ENCODE measurements around the gene RTN3.
"Not testable (repeated sequence)": the region's sequence is repeated elsewhere in the genome, so short reads cannot be mapped to it uniquely, and the experiment has no call there.

Gene RTN3, protein sequence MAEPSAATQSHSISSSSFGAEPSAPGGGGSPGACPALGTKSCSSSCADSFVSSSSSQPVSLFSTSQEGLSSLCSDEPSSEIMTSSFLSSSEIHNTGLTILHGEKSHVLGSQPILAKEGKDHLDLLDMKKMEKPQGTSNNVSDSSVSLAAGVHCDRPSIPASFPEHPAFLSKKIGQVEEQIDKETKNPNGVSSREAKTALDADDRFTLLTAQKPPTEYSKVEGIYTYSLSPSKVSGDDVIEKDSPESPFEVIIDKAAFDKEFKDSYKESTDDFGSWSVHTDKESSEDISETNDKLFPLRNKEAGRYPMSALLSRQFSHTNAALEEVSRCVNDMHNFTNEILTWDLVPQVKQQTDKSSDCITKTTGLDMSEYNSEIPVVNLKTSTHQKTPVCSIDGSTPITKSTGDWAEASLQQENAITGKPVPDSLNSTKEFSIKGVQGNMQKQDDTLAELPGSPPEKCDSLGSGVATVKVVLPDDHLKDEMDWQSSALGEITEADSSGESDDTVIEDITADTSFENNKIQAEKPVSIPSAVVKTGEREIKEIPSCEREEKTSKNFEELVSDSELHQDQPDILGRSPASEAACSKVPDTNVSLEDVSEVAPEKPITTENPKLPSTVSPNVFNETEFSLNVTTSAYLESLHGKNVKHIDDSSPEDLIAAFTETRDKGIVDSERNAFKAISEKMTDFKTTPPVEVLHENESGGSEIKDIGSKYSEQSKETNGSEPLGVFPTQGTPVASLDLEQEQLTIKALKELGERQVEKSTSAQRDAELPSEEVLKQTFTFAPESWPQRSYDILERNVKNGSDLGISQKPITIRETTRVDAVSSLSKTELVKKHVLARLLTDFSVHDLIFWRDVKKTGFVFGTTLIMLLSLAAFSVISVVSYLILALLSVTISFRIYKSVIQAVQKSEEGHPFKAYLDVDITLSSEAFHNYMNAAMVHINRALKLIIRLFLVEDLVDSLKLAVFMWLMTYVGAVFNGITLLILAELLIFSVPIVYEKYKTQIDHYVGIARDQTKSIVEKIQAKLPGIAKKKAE

DNA sequence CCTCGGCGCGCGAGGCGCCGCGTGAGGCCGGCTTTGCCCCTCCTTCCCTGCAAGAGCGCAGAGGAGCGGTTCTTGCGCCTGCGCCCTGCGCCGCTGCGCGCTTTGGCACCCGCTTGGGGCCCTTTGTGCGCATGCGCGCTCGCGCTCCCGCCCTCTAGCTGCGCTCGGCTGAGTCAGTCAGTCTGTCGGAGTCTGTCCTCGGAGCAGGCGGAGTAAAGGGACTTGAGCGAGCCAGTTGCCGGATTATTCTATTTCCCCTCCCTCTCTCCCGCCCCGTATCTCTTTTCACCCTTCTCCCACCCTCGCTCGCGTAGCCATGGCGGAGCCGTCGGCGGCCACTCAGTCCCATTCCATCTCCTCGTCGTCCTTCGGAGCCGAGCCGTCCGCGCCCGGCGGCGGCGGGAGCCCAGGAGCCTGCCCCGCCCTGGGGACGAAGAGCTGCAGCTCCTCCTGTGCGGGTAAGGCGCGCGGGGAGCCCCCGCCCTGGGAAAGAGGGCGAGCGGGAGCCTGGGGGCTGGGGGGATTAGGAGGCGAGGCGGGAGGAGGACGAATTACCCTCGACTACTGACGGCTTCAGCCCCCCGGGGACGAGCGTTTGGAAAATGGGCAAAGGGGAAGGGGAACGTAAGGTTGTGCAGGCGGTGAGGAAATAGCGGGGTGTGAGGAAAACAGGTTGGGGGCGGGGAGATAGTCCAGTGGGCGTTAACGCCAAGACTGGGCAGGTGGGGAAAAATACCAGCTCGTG is at the start of gene RTN3:
Gene RTN3, plus strand, starts transcription at position 180 of the 745 bp plus-strand sequence. Its CDS starts 137 bp downstream, at position 317.
- Histone ChIP-seq H3K4me2 (ENCODE audit: low read length) (peak within 1 kb of the TSS; percentile 98), H3K36me3 (ENCODE audit: insufficient read depth, low read length) (no peaks in the 10 kb centered on the region), H3K79me2 (ENCODE audit: insufficient read depth, low read length) (peaks cover 43% of the 10 kb centered on the region), H3K4me3 (ENCODE audit: low read depth, low read length, poor library complexity, severe bottlenecking) (peak within 1 kb of the TSS; percentile 72), H4K20me1 (ENCODE audit: insufficient read depth, low read length) (no peaks in the 10 kb centered on the region), H2AFZ (ENCODE audit: low read length) (peak within 1 kb of the TSS; percentile 87), H3K27me3 (ENCODE audit: insufficient read depth, low read length) (no peaks in the 10 kb centered on the region), H3K9ac (ENCODE audit: low read length) (peak within 1 kb of the TSS; percentile 76), H3F3A (ENCODE audit: insufficient read depth, low read length) (no peaks in the 10 kb centered on the region), H3K9me2 (ENCODE audit: low read depth, low read length) (no peaks in the 10 kb centered on the region), H3K9me3 (ENCODE audit: low read length) (no peaks in the 10 kb centered on the region), H3K4me1 (ENCODE audit: insufficient read depth, low read length, severe bottlenecking) (peaks cover 21% of the 10 kb centered on the region), H3K27ac (ENCODE audit: low read depth, low read length, poor library complexity, severe bottlenecking) (peak within 1 kb of the TSS; percentile 75)
- TF ChIP-seq, protein P1, sequence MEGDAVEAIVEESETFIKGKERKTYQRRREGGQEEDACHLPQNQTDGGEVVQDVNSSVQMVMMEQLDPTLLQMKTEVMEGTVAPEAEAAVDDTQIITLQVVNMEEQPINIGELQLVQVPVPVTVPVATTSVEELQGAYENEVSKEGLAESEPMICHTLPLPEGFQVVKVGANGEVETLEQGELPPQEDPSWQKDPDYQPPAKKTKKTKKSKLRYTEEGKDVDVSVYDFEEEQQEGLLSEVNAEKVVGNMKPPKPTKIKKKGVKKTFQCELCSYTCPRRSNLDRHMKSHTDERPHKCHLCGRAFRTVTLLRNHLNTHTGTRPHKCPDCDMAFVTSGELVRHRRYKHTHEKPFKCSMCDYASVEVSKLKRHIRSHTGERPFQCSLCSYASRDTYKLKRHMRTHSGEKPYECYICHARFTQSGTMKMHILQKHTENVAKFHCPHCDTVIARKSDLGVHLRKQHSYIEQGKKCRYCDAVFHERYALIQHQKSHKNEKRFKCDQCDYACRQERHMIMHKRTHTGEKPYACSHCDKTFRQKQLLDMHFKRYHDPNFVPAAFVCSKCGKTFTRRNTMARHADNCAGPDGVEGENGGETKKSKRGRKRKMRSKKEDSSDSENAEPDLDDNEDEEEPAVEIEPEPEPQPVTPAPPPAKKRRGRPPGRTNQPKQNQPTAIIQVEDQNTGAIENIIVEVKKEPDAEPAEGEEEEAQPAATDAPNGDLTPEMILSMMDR (IDR thresholded peaks at IDR 0.05; ENCODE audit: low read length) = no peak
- TF ChIP-seq EZH2 (IDR thresholded peaks at IDR 0.05; ENCODE audit: borderline replicate concordance, low read length) = no peak

DNA sequence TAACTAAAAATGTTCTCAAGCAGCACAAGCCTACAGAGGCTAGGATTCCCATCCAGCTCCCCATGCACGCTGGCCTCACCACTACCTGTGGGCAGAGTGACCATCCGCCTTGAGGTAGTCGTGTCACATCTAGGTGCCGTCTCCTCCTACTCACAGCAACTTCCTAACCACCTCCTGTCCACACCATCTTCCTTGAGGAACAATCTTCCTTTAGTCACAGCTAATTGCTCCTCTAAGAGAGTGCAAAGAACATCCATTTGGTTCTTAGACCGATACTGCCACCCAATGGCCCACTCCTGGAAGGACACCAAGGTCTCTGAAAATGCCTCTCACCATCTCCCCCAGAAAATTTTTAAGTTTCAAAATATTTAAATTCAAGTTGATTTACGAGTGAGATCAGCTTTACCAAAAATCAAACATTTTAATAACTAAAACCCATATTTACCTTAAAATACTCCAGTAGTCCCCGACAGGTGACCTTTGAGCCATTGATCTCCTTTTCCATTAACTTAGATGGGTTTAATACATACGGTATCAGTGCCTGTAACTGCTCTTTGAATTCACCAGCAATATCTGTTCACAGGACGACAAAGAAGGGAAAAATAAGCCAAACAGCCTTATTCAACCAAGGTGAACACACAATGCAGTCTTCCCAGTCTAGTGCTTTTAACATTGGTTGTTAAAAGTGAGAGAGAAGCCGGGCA is 45.4 kb upstream of the RTN3 start:
- Histone ChIP-seq H3K4me1 (ENCODE audit: insufficient read depth, low read length, severe bottlenecking) (no peaks in the 10 kb centered on the region), H3K79me2 (ENCODE audit: insufficient read depth, low read length) (no peaks in the 10 kb centered on the region), H3K9me3 (ENCODE audit: low read length) (no peaks in the 10 kb centered on the region), H3K9ac (ENCODE audit: low read length) (no peak overlapping the region), H3K27me3 (ENCODE audit: insufficient read depth, low read length) (no peaks in the 10 kb centered on the region), H3K4me2 (ENCODE audit: low read length) (no peak overlapping the region), H2AFZ (ENCODE audit: low read length) (no peak overlapping the region), H3F3A (ENCODE audit: insufficient read depth, low read length) (no peaks in the 10 kb centered on the region; the same call in 1 of the 2 replicates), H3K36me3 (ENCODE audit: insufficient read depth, low read length) (peaks cover 29% of the 10 kb centered on the region), H3K4me3 (ENCODE audit: low read depth, low read length, poor library complexity, severe bottlenecking) (no peak overlapping the region), H4K20me1 (ENCODE audit: insufficient read depth, low read length) (no peaks in the 10 kb centered on the region), H3K27ac (ENCODE audit: low read depth, low read length, poor library complexity, severe bottlenecking) (no peak overlapping the region), H3K9me2 (ENCODE audit: low read depth, low read length) (no peaks in the 10 kb centered on the region)
- TF ChIP-seq EZH2 (IDR thresholded peaks at IDR 0.05; ENCODE audit: borderline replicate concordance, low read length) = no peak
- TF ChIP-seq, protein P1 (IDR thresholded peaks at IDR 0.05; ENCODE audit: low read length) = peak; percentile 89

DNA sequence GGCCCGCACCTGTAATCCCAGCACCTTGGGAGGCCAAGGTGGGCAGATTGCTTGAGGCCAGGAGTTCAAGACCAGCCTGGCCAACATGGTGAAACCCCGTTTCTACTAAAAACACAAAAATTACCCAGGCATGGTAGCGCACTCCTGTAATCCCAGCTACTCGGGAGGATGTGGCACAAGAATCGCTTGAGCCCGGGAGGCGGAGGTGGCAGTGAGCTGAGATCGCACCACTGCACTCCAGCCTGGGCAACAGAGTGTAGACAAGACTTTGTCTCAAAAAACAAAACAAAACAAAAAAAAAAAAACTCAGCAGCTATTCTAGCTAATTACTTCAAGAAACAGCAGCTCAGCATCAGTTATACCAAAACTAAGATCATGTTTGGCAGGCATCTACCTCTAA is 42.9 kb upstream of the RTN3 start:
- H4K20me1 ChIP-seq (ENCODE audit: insufficient read depth, low read length); H2AFZ ChIP-seq (ENCODE audit: low read length); H3K4me3 ChIP-seq (ENCODE audit: low read depth, low read length, poor library complexity, severe bottlenecking); H3K9me2 ChIP-seq (ENCODE audit: low read depth, low read length); H3F3A ChIP-seq (ENCODE audit: insufficient read depth, low read length); H3K79me2 ChIP-seq (ENCODE audit: insufficient read depth, low read length); H3K9me3 ChIP-seq (ENCODE audit: low read length); H3K4me2 ChIP-seq (ENCODE audit: low read length); H3K9ac ChIP-seq (ENCODE audit: low read length); H3K27me3 ChIP-seq (ENCODE audit: insufficient read depth, low read length); H3K4me1 ChIP-seq (ENCODE audit: insufficient read depth, low read length, severe bottlenecking); H3K27ac ChIP-seq (ENCODE audit: low read depth, low read length, poor library complexity, severe bottlenecking): not testable (repeated sequence)
- H3K36me3 ChIP-seq (ENCODE audit: insufficient read depth, low read length) = peaks cover 35% of the 10 kb centered on the region
